Liver (tissue), 3 donors: ENCODE data around the gene SLC26A11.

Experiments
- ATF3 ChIP-seq: IDR thresholded peaks from 2 replicates; pipeline ENCODE4 v1.6.1; 2016; ENCODE audit warnings: antibody characterized with exemption
- CTCF ChIP-seq: fragments of 150-350 bp; IDR thresholded peaks from 2 replicates; pipeline ENCODE4 v1.5.1; 2017; ENCODE audit warnings: improper control_type of control experiment, low read depth, low read length; ENCODE audit not compliant: missing input control
- EGR1 ChIP-seq, 2 donors: IDR thresholded peaks; 2 replicates each; pipeline ENCODE4 v1.6.1; 2016 to 2018; ENCODE audit warnings: antibody characterized with exemption in 2 of 2, low read depth in 2 of 2
- FOXA1 ChIP-seq: IDR thresholded peaks from 2 replicates; pipeline ENCODE4 v1.6.1; 2016; ENCODE audit warnings: antibody characterized with exemption
- RXRA ChIP-seq, 2 donors: IDR thresholded peaks; 2 replicates each; pipeline ENCODE4 v1.6.1; 2017 to 2018; ENCODE audit warnings: antibody characterized with exemption in 2 of 2, mild to moderate bottlenecking in 1 of 2
- TF ChIP-seq, protein P1 (sequence below): IDR thresholded peaks from 2 replicates; pipeline ENCODE4 v1.6.1; 2016; ENCODE audit warnings: antibody characterized with exemption
- TF ChIP-seq, protein P2 (sequence below): IDR thresholded peaks from 2 replicates; pipeline ENCODE4 v1.6.1; 2016; ENCODE audit warnings: antibody characterized with exemption, mild to moderate bottlenecking
- donor health status: healthy.
- donor health status: healthy.

- no peak for TF ChIP-seq EGR1 (IDR thresholded peaks at IDR 0.05; ENCODE audit: low read depth in 2 of 2)
- no peak for TF ChIP-seq ATF3
- TF ChIP-seq, protein P1, sequence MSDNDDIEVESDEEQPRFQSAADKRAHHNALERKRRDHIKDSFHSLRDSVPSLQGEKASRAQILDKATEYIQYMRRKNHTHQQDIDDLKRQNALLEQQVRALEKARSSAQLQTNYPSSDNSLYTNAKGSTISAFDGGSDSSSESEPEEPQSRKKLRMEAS: no peak
- TF ChIP-seq, protein P2, sequence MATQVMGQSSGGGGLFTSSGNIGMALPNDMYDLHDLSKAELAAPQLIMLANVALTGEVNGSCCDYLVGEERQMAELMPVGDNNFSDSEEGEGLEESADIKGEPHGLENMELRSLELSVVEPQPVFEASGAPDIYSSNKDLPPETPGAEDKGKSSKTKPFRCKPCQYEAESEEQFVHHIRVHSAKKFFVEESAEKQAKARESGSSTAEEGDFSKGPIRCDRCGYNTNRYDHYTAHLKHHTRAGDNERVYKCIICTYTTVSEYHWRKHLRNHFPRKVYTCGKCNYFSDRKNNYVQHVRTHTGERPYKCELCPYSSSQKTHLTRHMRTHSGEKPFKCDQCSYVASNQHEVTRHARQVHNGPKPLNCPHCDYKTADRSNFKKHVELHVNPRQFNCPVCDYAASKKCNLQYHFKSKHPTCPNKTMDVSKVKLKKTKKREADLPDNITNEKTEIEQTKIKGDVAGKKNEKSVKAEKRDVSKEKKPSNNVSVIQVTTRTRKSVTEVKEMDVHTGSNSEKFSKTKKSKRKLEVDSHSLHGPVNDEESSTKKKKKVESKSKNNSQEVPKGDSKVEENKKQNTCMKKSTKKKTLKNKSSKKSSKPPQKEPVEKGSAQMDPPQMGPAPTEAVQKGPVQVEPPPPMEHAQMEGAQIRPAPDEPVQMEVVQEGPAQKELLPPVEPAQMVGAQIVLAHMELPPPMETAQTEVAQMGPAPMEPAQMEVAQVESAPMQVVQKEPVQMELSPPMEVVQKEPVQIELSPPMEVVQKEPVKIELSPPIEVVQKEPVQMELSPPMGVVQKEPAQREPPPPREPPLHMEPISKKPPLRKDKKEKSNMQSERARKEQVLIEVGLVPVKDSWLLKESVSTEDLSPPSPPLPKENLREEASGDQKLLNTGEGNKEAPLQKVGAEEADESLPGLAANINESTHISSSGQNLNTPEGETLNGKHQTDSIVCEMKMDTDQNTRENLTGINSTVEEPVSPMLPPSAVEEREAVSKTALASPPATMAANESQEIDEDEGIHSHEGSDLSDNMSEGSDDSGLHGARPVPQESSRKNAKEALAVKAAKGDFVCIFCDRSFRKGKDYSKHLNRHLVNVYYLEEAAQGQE: no peak
- no peak for TF ChIP-seq RXRA (IDR thresholded peaks at IDR 0.05)
- TF ChIP-seq CTCF: no peak
- no peak for TF ChIP-seq FOXA1
Observed at GRCh38 chr17:80182118-80182844, 37.9 kb upstream of the SLC26A11 start.
